HEK293 (cell line): ENCODE data around the gene PHF21A.

Experiments
- BCL11B ChIP-seq: fragments of 450-650 bp; formaldehyde crosslinking; IDR thresholded peaks from 2 replicates; pipeline ENCODE4 v1.5.1; 2016; ENCODE audit warnings: low read depth, missing biosample characterization, missing genetic modification characterization
- GLI4 ChIP-seq: fragments of 450-650 bp; formaldehyde crosslinking; IDR thresholded peaks from 2 replicates; pipeline ENCODE4 v1.5.1; 2016; ENCODE audit warnings: missing biosample characterization, missing genetic modification characterization
- GLIS1 ChIP-seq: fragments of 450-650 bp; formaldehyde crosslinking; IDR thresholded peaks from 2 replicates; pipeline ENCODE4 v1.5.1; 2016; ENCODE audit warnings: missing biosample characterization, missing genetic modification characterization
- HOXC10 ChIP-seq: sonication (generic); formaldehyde crosslinking; IDR thresholded peaks from 2 replicates; pipeline ENCODE4 v1.8.1; 2023; ENCODE audit warnings: mild to moderate bottlenecking, missing genetic modification reagents
- KLF7 ChIP-seq: fragments of 450-650 bp; formaldehyde crosslinking; IDR thresholded peaks from 2 replicates; pipeline ENCODE4 v1.5.1; 2016; ENCODE audit warnings: missing biosample characterization, missing genetic modification characterization, borderline replicate concordance
- RBAK ChIP-seq: fragments of 450-650 bp; formaldehyde crosslinking; IDR thresholded peaks from 2 replicates; pipeline ENCODE4 v1.5.1; 2016; ENCODE audit warnings: missing biosample characterization, missing genetic modification characterization
- SP7 ChIP-seq: fragments of 450-650 bp; formaldehyde crosslinking; IDR thresholded peaks from 2 replicates; pipeline ENCODE4 v1.5.1; 2016; ENCODE audit warnings: missing biosample characterization, missing genetic modification characterization
- TRIM28 ChIP-seq: IDR thresholded peaks from 2 replicates; pipeline ENCODE4 v1.6.1; 2011; ENCODE audit warnings: low read length, control low read depth, borderline replicate concordance
- ZBTB6 ChIP-seq: fragments of 450-650 bp; formaldehyde crosslinking; IDR thresholded peaks from 2 replicates; pipeline ENCODE4 v1.5.1; 2017; ENCODE audit warnings: missing biosample characterization, missing genetic modification characterization
- ZFP41 ChIP-seq: fragments of 450-650 bp; formaldehyde crosslinking; IDR thresholded peaks from 2 replicates; pipeline ENCODE4 v1.5.1; 2016; ENCODE audit warnings: missing biosample characterization, missing genetic modification characterization, borderline replicate concordance
- ZNF10 ChIP-seq: fragments of 450-650 bp; formaldehyde crosslinking; IDR thresholded peaks from 2 replicates; pipeline ENCODE4 v1.5.1; 2017; ENCODE audit warnings: missing biosample characterization, missing genetic modification characterization
- ZNF16 ChIP-seq: fragments of 450-650 bp; formaldehyde crosslinking; IDR thresholded peaks from 2 replicates; pipeline ENCODE4 v1.5.1; 2016; ENCODE audit warnings: low read depth, missing biosample characterization, missing genetic modification characterization
- ZNF19 ChIP-seq: fragments of 450-650 bp; formaldehyde crosslinking; IDR thresholded peaks from 2 replicates; pipeline ENCODE4; 2016; ENCODE audit warnings: missing biosample characterization, missing genetic modification characterization, low read depth
- ZNF23 ChIP-seq: fragments of 450-650 bp; formaldehyde crosslinking; IDR thresholded peaks from 2 replicates; pipeline ENCODE4 v1.5.1; 2016; ENCODE audit warnings: missing biosample characterization, missing genetic modification characterization, borderline replicate concordance
- ZNF335 ChIP-seq: fragments of 450-650 bp; formaldehyde crosslinking; conservative IDR thresholded peaks from 2 replicates; pipeline ENCODE4 v1.5.1; 2016; ENCODE audit warnings: missing biosample characterization, missing genetic modification characterization
- ZNF530 ChIP-seq: fragments of 450-650 bp; formaldehyde crosslinking; IDR thresholded peaks from 2 replicates; pipeline ENCODE4 v1.5.1; 2016; ENCODE audit warnings: low read depth, missing biosample characterization, missing genetic modification characterization
- ZNF600 ChIP-seq: fragments of 450-650 bp; formaldehyde crosslinking; IDR thresholded peaks from 2 replicates; pipeline ENCODE4 v1.5.1; 2016; ENCODE audit warnings: missing biosample characterization, missing genetic modification characterization
- ZNF610 ChIP-seq: fragments of 450-650 bp; formaldehyde crosslinking; IDR thresholded peaks from 2 replicates; pipeline ENCODE4 v1.5.1; 2016; ENCODE audit warnings: missing biosample characterization, missing genetic modification characterization, borderline replicate concordance
- ZNF621 ChIP-seq: fragments of 450-650 bp; formaldehyde crosslinking; IDR thresholded peaks from 2 replicates; pipeline ENCODE4 v1.5.1; 2017; ENCODE audit warnings: missing biosample characterization, missing genetic modification characterization
- ZNF776 ChIP-seq: fragments of 450-650 bp; formaldehyde crosslinking; IDR thresholded peaks from 2 replicates; pipeline ENCODE4 v1.5.0; 2017; ENCODE audit warnings: missing biosample characterization, missing genetic modification characterization, borderline replicate concordance
- ZNF791 ChIP-seq: fragments of 450-650 bp; formaldehyde crosslinking; IDR thresholded peaks from 2 replicates; pipeline ENCODE4 v1.5.1; 2016; ENCODE audit warnings: missing biosample characterization, missing genetic modification characterization
- ZNF843 ChIP-seq: fragments of 450-650 bp; formaldehyde crosslinking; IDR thresholded peaks from 2 replicates; pipeline ENCODE4 v1.5.1; 2016; ENCODE audit warnings: missing biosample characterization, missing genetic modification characterization
- ZSCAN23 ChIP-seq: fragments of 450-650 bp; formaldehyde crosslinking; IDR thresholded peaks from 2 replicates; pipeline ENCODE4 v1.5.1; 2016; ENCODE audit warnings: missing biosample characterization, missing genetic modification characterization
- ZSCAN30 ChIP-seq: fragments of 450-650 bp; IDR thresholded peaks from 2 replicates; pipeline ENCODE4 v1.5.1; 2018; ENCODE audit warnings: missing biosample characterization, mild to moderate bottlenecking, missing genetic modification characterization, moderate library complexity
- TF ChIP-seq, protein P1 (sequence below): fragments of 450-650 bp; formaldehyde crosslinking; IDR thresholded peaks from 2 replicates; pipeline ENCODE4 v1.5.1; 2016; ENCODE audit warnings: missing biosample characterization, missing genetic modification characterization
- TF ChIP-seq, protein P2 (sequence below): fragments of 450-650 bp; formaldehyde crosslinking; IDR thresholded peaks from 2 replicates; pipeline ENCODE4 v1.5.1; 2017; ENCODE audit warnings: missing biosample characterization, missing genetic modification characterization
- TF ChIP-seq, protein P3 (sequence below): fragments of 450-650 bp; formaldehyde crosslinking; IDR thresholded peaks from 2 replicates; pipeline ENCODE4 v1.5.1; 2016; ENCODE audit warnings: missing biosample characterization, missing genetic modification characterization
- TF ChIP-seq, protein P4 (sequence below): fragments of 450-650 bp; formaldehyde crosslinking; IDR thresholded peaks from 2 replicates; pipeline ENCODE4 v1.5.1; 2016; ENCODE audit warnings: missing biosample characterization, missing genetic modification characterization, borderline replicate concordance

The PHF21A gene

DNA sequence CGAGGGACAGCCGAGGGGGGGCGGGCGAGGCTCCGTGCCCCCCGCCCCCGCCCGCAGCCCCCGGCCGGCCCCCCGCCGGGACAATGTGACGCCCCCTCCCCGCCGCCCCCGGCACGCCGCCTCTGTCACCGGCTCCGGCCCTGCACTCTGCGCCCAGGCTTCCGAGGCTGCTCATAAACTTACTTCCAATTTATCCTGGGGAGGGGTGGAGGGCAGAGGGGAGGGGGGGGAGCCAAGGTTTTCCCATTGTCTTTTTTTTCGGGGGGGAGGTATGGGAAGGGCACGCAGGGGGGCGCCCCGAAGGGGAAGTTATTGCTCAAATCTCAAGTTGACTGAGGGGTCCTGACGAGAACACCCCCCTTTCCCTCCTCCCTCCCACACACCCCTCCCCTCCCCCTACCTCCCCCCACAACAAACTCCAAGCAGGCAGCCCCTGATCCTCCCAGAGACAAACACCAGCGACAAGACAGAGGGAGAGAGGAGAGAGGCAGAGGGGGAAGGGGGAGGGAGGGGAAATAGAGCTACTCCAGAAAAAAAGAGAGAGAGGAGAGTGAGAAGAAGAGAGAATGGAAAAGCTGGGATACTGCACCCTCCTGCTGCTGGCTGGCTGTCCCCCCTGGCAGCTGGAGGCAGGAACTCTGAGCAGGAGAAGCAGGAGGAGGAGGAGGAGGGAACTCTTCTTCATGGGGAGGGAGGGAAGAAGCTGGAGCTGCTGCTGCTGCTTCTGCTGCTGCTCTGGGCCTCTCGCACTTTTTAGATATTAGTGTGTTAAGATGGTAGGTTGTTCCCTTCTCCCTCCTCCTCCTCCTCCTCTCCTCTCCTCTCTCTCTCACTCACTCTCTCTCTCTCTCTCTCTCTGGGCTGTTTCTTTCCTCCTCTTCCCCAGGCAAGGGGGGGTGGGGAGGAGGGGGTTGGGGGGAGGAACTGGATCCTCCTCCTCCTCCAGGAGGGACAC lies 631 bp downstream of the PHF21A start (continued):
- TF ChIP-seq ZSCAN30 = no peak
- peak; percentile 5; the same call in 1 of the 2 replicates for TF ChIP-seq GLIS1 (tag by site-specific recombination)
- TF ChIP-seq HOXC10 (CRISPR knock-in tag) = no peak
- TF ChIP-seq ZNF335 (tag by site-specific recombination) = peak; percentile 26
- no peak for TF ChIP-seq ZNF530 (tag by site-specific recombination)
- TF ChIP-seq, protein P1, sequence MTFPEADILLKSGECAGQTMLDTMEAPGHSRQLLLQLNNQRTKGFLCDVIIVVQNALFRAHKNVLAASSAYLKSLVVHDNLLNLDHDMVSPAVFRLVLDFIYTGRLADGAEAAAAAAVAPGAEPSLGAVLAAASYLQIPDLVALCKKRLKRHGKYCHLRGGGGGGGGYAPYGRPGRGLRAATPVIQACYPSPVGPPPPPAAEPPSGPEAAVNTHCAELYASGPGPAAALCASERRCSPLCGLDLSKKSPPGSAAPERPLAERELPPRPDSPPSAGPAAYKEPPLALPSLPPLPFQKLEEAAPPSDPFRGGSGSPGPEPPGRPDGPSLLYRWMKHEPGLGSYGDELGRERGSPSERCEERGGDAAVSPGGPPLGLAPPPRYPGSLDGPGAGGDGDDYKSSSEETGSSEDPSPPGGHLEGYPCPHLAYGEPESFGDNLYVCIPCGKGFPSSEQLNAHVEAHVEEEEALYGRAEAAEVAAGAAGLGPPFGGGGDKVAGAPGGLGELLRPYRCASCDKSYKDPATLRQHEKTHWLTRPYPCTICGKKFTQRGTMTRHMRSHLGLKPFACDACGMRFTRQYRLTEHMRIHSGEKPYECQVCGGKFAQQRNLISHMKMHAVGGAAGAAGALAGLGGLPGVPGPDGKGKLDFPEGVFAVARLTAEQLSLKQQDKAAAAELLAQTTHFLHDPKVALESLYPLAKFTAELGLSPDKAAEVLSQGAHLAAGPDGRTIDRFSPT = no peak
- no peak for TF ChIP-seq ZNF23 (tag by site-specific recombination)
- TF ChIP-seq ZNF610 (tag by site-specific recombination) = no peak
- TF ChIP-seq ZNF600 (tag by site-specific recombination) = 0 out of 2 replicates have a peak, but pooled peaks have one; percentile 31
- peak; percentile 8; the same call in 1 of the 2 replicates for TF ChIP-seq ZNF10
- no peak for TF ChIP-seq RBAK
- TF ChIP-seq, protein P2, sequence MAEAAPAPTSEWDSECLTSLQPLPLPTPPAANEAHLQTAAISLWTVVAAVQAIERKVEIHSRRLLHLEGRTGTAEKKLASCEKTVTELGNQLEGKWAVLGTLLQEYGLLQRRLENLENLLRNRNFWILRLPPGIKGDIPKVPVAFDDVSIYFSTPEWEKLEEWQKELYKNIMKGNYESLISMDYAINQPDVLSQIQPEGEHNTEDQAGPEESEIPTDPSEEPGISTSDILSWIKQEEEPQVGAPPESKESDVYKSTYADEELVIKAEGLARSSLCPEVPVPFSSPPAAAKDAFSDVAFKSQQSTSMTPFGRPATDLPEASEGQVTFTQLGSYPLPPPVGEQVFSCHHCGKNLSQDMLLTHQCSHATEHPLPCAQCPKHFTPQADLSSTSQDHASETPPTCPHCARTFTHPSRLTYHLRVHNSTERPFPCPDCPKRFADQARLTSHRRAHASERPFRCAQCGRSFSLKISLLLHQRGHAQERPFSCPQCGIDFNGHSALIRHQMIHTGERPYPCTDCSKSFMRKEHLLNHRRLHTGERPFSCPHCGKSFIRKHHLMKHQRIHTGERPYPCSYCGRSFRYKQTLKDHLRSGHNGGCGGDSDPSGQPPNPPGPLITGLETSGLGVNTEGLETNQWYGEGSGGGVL (tag by site-specific recombination) = peak; percentile 98
- no peak for TF ChIP-seq ZFP41 (tag by site-specific recombination)
- peak; percentile 71 for TF ChIP-seq SP7 (tag by site-specific recombination)
- no peak for TF ChIP-seq ZSCAN23 (tag by site-specific recombination)
- TF ChIP-seq TRIM28 = no peak
- no peak; the same call in 1 of the 2 replicates for TF ChIP-seq KLF7 (tag by site-specific recombination)
- no peak for TF ChIP-seq ZNF791
- TF ChIP-seq ZNF776 = no peak
- TF ChIP-seq ZNF843 (tag by site-specific recombination) = no peak
- TF ChIP-seq, protein P3, sequence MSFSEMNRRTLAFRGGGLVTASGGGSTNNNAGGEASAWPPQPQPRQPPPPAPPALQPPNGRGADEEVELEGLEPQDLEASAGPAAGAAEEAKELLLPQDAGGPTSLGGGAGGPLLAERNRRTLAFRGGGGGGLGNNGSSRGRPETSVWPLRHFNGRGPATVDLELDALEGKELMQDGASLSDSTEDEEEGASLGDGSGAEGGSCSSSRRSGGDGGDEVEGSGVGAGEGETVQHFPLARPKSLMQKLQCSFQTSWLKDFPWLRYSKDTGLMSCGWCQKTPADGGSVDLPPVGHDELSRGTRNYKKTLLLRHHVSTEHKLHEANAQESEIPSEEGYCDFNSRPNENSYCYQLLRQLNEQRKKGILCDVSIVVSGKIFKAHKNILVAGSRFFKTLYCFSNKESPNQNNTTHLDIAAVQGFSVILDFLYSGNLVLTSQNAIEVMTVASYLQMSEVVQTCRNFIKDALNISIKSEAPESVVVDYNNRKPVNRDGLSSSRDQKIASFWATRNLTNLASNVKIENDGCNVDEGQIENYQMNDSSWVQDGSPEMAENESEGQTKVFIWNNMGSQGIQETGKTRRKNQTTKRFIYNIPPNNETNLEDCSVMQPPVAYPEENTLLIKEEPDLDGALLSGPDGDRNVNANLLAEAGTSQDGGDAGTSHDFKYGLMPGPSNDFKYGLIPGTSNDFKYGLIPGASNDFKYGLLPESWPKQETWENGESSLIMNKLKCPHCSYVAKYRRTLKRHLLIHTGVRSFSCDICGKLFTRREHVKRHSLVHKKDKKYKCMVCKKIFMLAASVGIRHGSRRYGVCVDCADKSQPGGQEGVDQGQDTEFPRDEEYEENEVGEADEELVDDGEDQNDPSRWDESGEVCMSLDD (tag by site-specific recombination) = peak; percentile 70
- no peak for TF ChIP-seq BCL11B (tag by site-specific recombination)
- TF ChIP-seq ZNF621 (tag by site-specific recombination) = no peak
- no peak for TF ChIP-seq ZNF16 (tag by site-specific recombination)
- TF ChIP-seq, protein P4, sequence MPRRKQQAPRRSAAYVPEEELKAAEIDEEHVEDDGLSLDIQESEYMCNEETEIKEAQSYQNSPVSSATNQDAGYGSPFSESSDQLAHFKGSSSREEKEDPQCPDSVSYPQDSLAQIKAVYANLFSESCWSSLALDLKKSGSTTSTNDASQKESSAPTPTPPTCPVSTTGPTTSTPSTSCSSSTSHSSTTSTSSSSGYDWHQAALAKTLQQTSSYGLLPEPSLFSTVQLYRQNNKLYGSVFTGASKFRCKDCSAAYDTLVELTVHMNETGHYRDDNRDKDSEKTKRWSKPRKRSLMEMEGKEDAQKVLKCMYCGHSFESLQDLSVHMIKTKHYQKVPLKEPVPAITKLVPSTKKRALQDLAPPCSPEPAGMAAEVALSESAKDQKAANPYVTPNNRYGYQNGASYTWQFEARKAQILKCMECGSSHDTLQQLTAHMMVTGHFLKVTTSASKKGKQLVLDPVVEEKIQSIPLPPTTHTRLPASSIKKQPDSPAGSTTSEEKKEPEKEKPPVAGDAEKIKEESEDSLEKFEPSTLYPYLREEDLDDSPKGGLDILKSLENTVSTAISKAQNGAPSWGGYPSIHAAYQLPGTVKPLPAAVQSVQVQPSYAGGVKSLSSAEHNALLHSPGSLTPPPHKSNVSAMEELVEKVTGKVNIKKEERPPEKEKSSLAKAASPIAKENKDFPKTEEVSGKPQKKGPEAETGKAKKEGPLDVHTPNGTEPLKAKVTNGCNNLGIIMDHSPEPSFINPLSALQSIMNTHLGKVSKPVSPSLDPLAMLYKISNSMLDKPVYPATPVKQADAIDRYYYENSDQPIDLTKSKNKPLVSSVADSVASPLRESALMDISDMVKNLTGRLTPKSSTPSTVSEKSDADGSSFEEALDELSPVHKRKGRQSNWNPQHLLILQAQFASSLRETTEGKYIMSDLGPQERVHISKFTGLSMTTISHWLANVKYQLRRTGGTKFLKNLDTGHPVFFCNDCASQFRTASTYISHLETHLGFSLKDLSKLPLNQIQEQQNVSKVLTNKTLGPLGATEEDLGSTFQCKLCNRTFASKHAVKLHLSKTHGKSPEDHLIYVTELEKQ (tag by site-specific recombination) = no peak
- TF ChIP-seq ZBTB6 (tag by site-specific recombination) = peak; percentile 99
- no peak for TF ChIP-seq ZNF19 (tag by site-specific recombination)
- TF ChIP-seq GLI4 (tag by site-specific recombination) = no peak
